Chondrocyte (in vitro differentiated cells): ENCODE results near the gene FBXO44. TPM values are rescaled to one million over a fixed set of nuclear protein-coding genes. Genes with fewer than 3 reads are reported as not detected.

Experiments
- DNase-seq: peaks from one replicate; pipeline ENCODE4 v3.0.0; 2021; ENCODE audit warnings: mixed read lengths, low spot score
- H3K27ac Mint-ChIP-seq: one replicate; pipeline ENCODE4 v1.8.0; 2021; ENCODE audit warnings: mild to moderate bottlenecking, moderate library complexity, mixed read lengths; ENCODE audit not compliant: unreplicated experiment
- H3K27me3 Mint-ChIP-seq: 2 replicates; pipeline ENCODE4 v1.8.0; 2021; ENCODE audit warnings: low read depth, mixed read lengths
- H3K36me3 Mint-ChIP-seq: 2 replicates; pipeline ENCODE4 v1.8.0; 2021; ENCODE audit warnings: low read depth, mixed read lengths
- H3K4me1 Mint-ChIP-seq: 2 replicates; pipeline ENCODE4 v1.8.0; 2021; ENCODE audit warnings: low read depth, mild to moderate bottlenecking, mixed read lengths
- H3K4me3 Mint-ChIP-seq: one replicate; pipeline ENCODE4 v1.8.0; 2021; ENCODE audit warnings: mild to moderate bottlenecking, moderate library complexity, mixed read lengths; ENCODE audit not compliant: unreplicated experiment
- H3K9me3 Mint-ChIP-seq: 2 replicates; pipeline ENCODE4 v1.8.0; 2021; ENCODE audit warnings: low read depth, mixed read lengths
- total RNA-seq: library from RNA; stranded (reverse); gene quantifications from 3 replicates; pipeline ENCODE4 v1.2.1, GENCODE V29; 2021
- TF ChIP-seq, protein P1 (sequence below): fragments of 200-600 bp; sonication (generic); IDR thresholded peaks from 2 replicates; pipeline ENCODE4 v1.5.0; 2021; ENCODE audit warnings: antibody characterized with exemption, mild to moderate bottlenecking, moderate library complexity

The FBXO44 gene
- total RNA-seq, 1 donor from 2014 or later, result 17.5 TPM

DNA sequence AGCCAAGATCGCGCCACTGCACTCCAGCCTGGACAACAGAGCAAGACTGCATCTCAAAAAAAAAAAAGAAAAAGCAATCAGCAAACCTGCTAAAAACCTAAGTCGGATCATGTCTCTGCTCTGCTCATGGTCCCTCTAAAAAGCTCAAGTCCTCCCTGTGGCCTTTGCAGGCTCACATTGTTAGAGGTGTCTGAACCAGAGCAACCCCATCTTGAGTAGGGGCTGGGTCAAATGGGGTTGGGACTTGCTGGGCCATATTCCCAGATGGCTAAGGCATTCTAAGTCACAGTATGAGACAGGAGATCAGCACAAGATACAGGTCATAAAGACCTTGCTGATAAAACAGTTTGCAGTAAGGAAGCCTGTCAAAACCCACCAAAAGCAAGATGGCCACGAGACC lies 33.8 kb downstream of the FBXO44 start:
- DNase-seq, result no peak
- TF ChIP-seq, protein P1, sequence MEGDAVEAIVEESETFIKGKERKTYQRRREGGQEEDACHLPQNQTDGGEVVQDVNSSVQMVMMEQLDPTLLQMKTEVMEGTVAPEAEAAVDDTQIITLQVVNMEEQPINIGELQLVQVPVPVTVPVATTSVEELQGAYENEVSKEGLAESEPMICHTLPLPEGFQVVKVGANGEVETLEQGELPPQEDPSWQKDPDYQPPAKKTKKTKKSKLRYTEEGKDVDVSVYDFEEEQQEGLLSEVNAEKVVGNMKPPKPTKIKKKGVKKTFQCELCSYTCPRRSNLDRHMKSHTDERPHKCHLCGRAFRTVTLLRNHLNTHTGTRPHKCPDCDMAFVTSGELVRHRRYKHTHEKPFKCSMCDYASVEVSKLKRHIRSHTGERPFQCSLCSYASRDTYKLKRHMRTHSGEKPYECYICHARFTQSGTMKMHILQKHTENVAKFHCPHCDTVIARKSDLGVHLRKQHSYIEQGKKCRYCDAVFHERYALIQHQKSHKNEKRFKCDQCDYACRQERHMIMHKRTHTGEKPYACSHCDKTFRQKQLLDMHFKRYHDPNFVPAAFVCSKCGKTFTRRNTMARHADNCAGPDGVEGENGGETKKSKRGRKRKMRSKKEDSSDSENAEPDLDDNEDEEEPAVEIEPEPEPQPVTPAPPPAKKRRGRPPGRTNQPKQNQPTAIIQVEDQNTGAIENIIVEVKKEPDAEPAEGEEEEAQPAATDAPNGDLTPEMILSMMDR, result no peak
- no peak overlapping the region for H3K27ac Mint-ChIP-seq
- H3K9me3 Mint-ChIP-seq, result no peaks in the 10 kb centered on the region
- peaks cover 33% of the 10 kb centered on the region for H3K27me3 Mint-ChIP-seq
- H3K4me3 Mint-ChIP-seq, result no peak overlapping the region
- H3K36me3 Mint-ChIP-seq, result no peaks in the 10 kb centered on the region
- H3K4me1 Mint-ChIP-seq, result peaks cover 17% of the 10 kb centered on the region

DNA sequence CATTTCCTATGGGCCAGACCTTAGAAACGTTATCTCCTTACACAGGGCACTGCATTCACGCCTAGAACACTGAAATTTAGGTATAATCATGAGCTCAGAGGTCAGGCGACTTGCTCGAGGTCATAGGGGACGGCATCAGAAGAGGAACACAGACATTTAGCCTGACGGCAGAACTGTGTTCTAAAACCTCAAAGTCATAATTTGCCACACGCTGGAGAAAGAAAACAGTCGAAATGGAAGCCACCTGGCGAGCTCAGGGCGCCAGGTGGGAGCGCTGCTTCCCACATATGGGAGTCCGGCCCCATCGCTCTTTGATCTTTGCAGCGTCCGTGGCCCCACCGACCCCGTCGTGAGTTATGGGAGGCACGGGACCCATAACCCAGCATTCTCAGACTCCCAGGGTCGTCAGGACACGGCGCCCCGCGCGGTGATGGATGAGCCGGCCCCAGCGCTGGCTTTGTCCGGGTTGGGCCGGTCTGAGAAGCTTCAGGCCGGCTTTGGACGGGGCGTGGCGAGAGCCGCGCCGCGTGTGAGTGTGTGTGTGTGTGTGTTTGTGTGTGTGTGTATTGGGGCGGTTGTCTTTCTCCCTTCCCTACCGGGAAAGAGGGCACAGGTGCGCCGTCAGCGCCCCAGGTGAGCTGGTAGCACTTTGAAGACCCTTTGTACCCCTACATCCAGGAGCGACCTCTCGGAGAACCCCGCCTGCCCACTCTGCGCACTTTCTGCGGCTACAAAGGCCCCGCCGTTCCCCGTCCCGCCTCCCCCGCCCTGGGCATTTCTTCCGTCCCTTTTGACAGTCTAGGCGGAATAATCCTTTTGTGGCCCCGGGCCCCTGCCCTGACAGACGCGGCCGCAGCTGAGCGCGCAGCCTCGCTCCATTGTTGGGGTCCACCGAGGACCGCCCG lies 36.0 kb downstream of the FBXO44 start:
- peak overlapping the region; percentile 60 for H3K4me3 Mint-ChIP-seq
- DNase-seq, result no peak
- H3K27ac Mint-ChIP-seq, result no peak overlapping the region
- no peaks in the 10 kb centered on the region for H3K9me3 Mint-ChIP-seq
- peaks cover 39% of the 10 kb centered on the region for H3K27me3 Mint-ChIP-seq
- H3K36me3 Mint-ChIP-seq, result no peaks in the 10 kb centered on the region
- TF ChIP-seq, protein P1, result no peak
- H3K4me1 Mint-ChIP-seq, result peaks cover 20% of the 10 kb centered on the region

DNA sequence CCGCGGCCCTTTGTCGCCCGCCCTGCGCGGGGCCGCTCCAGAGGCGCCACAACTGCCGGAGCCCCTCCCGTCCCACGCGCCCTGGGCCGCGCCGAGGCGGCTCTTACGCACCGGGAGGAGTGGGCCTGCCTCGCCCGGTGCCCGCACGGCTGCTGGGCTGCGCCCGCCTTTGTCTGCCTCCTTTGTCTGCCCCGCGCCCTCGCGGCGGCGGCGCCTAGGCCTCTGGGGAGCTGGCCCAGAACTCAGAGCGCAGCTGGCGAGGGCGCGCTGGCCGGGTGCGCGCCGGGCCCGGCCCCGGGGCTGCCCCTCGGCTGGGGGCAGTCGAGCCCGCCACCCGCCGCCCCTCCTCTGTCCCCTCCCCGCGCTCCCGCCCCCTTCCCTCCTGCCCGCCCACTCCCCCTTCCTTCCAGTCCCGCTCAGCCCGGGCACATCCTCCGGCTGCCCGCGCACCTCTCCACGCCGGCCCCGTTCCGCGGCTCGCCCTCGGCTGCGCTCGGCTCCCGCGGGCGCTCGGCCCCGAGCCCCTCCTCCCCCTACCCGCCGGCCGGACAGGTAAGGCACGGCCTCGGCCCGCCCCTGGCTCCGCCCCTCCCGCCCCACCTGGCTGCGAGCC lies 36.7 kb downstream of the FBXO44 start, which contains the start of gene DRAXIN:
TSS of gene DRAXIN (plus strand) at position 409 of the 613 bp plus-strand sequence. CDS start 14,549 bp downstream, outside the sequence.
- Mint-ChIP-seq H3K36me3 (no peaks in the 10 kb centered on the region), H3K9me3 (no peaks in the 10 kb centered on the region), H3K27me3 (peaks cover 39% of the 10 kb centered on the region), H3K4me3 (peak within 1 kb of the TSS; percentile 61), H3K27ac (no peak within 1 kb of the TSS), H3K4me1 (peaks cover 20% of the 10 kb centered on the region)
- no peak for DNase-seq
- TF ChIP-seq, protein P1, result no peak

DNA sequence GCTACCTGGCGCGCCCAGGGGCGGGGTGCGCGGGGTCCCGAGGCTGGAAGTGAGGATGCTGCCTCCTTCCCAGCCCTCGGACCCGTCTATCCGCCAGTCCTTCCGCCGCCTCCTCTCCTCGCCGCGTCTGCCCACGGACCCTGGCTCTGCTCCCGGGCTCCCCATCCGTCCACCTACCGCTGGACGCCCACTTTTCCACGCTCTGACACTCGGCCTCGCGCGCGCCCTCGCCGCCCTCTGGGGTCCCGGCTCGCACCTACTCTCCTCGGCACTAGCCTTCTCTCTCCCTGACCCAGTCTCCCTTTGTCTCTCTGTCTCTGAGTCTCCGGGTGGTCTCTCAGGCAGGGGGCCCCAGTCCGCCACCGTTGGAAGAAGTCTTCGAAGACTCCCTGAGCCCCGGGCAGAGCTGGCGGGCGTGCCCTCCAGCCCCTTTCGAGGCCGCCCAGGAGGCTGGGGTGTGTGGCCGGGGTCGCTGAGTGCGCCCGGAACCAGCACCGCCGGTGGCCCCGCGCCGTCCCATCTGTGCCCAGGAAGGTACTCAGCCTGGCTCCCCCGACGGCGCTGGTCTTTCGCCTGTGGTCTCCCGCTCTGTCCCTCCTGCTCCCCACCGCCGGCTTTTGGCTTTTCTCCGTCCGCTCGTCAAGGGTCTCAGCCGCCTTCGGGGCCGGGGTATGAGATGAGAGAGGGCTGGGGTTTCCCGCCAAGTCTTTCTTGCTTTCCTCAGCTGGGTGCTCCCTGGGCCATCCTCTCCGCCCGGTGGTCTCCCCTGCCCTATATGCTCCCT lies 37.4 kb downstream of the FBXO44 start:
- H3K27ac Mint-ChIP-seq, result no peak overlapping the region
- peak overlapping the region; percentile 61 for H3K4me3 Mint-ChIP-seq
- no peaks in the 10 kb centered on the region for H3K36me3 Mint-ChIP-seq
- TF ChIP-seq, protein P1, result no peak
- peaks cover 20% of the 10 kb centered on the region for H3K4me1 Mint-ChIP-seq
- DNase-seq, result no peak
- H3K27me3 Mint-ChIP-seq, result peaks cover 39% of the 10 kb centered on the region
- H3K9me3 Mint-ChIP-seq, result no peaks in the 10 kb centered on the region
